HG03135 (cell line): ENCODE results near the gene RNGTT.
"Not testable (repeated sequence)": the region's sequence is repeated elsewhere in the genome, so short reads cannot be mapped to it uniquely, and the experiment has no call there.

Experiments
- ATAC-seq: cut with Tn5 transposase; IDR thresholded peaks from one replicate; pipeline ENCODE4 v1.9.1; 2021; ENCODE audit warnings: mild to moderate bottlenecking, moderate library complexity; ENCODE audit not compliant: unreplicated experiment

The RNGTT gene

DNA sequence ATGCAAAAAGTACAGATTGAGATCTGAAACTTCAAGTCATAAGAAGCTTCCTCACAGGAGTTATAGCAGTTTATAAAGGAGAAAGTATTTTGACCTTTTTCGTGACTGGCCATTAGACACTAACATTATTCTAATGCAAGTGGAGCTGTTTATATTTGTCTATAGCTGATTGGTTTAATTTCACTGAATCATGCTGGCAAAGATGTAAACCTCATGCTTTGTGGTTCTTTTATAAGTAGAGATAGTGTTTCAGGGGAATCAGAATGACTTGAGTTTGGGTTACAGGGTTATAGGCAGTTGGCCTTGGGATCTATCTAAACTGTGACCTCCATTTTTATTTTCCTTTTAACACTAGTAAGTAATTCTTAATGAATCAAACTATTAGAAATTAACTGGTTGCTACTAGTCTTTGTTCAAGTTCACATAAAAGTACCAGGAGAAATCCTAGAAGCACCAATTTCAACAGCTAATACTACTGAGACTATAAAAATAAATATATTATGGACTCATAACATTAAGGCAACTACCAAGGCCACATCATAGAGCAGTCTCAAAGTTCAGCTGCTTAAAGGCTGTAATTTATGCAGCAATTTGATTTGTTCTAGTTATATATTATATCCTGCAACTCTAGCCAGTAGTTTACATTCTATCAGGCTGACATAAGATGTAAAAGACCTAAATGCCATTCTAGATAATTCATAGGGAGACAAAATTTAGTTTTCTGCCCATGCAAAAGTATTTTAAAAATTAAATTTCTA, 94.0 kb downstream of the RNGTT start:
- no peak for ATAC-seq

DNA sequence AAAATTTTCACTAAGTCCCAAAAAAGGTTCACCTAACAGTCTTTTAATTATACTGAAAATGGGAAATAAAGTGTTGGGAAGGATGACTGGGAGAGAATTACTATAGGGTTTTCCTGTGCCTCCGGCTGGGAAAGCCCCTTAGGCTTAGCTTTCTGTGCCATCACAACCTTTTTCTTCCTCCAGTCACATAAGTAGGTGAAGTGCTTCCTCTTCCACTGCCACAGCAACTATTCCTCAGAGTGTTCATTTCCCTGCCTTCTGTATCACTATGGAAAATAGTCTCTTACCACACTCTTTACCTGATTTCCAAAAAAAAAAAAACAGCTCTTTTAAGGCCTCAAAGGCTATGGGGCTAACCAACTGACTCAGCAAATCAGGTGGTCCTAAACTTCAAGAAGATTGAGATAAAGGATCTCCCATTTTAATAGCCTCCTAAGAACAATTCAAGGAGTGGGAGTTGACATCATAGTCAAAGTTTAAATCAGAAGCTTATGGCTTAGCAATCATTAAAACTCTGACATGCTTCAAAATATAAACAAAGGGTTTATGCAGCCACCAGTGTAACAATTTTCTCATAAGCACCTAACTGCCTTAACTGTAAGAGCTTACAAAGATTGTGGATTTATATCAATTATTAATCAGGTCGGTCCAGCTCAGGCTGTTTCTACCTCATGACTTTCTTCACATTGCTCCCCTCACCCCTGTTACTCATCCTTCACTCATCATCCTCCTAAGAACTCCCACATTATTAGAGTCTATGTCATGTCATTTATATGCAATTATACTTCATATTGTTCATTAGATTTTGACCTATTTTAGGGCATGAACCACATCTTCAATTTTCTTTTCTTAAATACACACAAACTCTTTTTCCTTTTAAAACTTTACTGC, 95.3 kb downstream of the RNGTT start:
- ATAC-seq, result no peak

DNA sequence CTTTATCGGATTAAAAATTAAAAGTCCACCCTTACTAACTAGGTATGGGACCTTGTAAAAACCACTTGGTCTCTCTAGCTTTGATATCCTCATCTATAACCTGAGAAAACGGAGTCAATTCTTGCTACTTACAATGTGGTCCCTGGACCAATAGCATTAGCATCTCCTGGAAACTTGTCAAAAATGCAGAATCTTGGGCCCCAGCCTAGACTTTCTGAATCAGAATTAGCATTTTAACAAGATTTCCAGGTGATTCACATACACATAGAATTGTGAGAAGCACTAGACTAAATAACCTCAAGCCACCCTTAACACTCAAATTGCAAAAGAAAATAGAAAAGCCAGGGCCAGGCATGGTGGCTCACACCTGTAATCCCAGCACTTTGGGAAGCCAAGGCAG, 96.6 kb downstream of the RNGTT start:
- ATAC-seq, result no peak

DNA sequence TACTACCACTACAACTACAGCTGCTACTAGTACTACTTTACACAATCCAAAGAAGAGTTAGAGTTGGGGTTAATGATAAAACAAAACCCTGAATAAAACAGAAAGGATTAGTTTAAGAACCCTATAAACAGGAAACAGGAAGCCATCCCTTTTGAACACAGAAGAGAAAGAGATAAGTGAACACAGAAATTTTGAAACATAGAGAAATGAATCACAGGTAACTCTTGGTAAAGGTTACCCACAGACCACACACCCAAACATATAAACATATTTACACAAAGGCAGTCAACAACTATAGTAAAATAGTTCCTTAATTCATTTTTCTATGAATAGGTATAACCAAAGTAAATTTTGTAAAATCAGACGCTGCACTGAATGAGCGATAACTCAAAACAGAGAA, 98.1 kb downstream of the RNGTT start:
- no peak for ATAC-seq

DNA sequence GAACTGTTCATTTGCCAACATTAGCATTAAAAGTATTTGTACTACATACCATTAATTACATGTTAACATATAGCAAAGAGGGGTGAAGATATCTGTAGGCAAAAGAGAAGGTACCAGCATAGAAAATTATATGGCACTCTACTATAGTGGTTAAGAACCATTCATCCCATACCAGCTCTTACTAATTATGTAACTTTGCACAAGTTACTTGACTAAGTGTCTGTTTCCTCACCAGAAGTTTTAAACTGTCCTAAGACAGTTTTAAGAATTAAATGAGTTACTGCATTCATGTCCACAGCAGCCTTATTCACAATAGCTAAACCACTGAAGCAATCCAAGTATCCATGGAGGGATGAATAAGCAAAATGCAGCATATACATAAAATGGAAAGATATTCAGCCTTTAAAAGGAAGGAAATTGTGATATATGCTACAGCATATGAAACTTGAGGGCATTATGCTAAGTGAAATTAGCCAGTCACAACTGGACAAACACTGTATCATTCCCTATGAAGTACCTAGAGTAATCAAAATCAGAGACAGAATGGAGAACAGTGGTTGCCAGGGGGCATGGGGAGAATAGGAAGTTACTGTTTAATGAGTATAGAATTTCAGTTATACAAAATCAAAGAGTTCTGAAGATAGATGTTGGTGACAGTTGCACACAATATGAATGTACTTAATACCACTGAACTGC, 98.9 kb downstream of the RNGTT start:
- ATAC-seq, result no peak

DNA sequence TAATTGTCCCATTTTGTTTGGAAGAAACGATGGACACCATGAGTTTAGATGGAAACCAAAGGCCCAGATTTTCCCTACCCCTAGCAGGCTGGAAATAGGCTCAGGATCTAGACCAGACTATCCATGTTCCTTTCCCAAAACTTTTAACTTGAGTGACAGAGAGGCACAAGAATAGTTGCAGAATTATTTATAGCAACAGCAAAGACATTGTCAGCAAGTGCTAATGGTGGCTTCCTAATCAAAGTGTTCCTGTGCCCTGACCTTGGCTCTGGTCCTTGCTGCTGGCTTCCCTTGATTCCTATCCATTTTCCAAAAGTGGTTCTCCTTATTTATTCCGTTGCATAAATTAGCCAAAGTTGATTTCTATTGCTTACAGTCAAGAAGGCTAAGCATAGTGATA, 103.1 kb downstream of the RNGTT start:
- ATAC-seq, result no peak

DNA sequence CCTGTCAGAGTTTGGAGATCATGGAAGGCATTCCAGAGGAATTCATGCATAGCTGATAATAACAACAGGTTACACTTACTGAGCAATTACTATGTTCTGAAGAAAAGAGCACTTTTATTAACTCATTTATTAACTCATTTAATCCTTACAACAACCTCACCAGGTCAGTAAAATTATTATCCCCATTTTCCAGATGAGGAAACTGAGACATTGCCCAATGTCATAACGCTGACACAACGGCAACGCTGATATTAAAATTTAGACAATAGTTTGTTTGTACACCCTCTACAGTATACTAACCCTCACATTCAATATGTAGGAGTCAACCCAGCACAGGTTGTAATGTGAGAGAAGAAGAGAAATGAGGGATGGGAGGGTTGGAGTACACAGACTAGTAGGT, 105.0 kb downstream of the RNGTT start:
- no peak for ATAC-seq

DNA sequence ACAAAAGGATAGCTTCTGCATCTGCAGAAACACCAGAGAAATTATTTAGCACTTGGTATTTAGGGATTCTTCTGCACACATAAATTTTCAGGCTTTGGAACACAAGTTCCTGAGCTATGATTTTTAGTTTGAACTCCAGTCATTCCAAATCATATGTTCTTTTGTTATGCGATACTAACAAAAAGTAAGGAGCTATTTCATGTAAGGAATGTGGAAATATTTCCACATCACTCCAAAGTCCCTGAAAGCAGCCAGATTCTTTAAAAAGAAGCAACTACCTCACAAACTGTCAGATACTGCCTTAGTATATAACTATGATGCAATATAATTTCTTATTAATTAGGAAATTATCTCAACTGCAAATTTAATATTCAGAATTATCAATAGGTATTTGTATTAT, 106.9 kb downstream of the RNGTT start:
- ATAC-seq, result no peak

DNA sequence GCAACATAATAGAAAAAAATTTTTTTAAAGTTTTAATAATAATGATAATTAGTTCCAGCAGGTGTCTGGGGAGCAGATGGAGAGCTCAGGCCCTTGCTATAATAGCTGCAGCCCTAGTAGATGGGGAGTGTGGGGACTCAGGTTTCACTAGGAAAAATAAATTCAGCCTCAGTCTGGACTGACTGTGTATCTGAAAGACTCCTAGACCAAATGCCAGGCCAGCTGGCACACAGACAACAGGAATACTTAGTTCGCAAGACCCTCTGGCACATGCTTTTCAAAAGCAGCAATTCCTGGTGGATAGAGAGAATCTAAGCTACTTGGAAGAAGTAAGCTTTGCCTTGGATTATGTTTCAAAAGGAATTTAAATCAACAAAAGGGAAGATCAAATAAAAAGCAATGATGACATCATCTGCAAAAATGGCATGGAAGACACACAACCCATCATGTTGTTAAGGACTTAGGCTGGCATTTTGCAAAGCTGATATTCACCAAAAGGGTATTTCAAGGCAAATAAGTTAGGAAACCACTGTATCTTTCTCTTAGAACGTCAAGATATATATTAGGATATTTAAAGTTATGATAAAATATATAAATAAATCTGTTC, 107.8 kb downstream of the RNGTT start:
- ATAC-seq, result no peak

DNA sequence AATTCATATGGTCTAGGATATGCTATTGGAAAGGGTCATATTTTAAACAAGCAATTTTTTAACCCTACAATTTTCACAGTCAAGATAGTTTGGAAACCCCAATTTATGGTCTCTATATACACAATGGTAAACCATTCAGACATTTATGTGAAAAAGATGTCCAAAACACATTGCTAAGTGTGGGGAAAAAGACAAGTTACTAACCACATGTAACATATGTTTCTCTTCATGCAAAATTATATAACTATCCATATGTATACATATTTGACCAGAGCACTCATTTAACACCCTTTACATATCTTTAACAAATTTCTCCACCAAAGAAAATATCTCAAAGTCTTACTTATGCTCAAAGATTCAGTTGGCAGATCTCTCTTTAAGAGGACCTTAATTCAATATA, 110.6 kb downstream of the RNGTT start:
- no peak for ATAC-seq

DNA sequence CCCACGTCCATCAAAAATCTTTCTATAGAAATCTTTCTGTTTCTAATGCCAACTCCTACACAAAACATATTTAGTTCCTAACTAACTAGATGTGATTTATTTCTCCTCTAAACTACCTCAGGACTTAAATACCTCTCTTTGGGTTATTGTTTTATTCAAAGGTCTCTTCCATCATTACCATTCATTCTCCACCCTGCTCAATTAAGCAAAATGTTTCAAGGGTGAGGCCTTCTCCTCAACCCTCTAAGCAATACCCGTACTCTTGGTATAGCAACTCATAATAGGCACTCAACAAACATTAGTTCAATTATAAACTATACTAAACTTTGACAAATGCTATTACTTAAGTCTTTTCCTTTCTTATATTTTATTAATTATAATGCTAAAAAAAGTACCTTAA, 111.4 kb downstream of the RNGTT start:
- ATAC-seq, result no peak

DNA sequence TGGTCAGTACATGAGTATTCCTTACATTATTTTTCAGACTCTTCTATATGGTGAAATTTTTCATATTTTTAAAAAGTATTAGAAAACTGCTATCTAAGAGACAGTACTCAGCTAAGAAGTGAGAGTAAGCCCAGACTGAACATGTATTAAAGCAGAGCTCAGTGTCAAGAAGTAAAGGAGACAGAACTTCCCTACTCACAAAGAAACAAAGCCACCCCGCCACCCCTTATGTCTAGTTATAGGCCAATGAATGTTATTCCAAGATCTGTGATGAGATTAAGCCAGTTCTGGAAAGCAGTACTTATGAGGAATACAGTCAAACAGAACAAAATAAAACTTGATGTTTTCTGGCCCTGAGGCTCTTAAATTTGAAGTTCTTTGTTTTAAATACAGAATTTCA, 114.5 kb downstream of the RNGTT start:
- ATAC-seq, result no peak

DNA sequence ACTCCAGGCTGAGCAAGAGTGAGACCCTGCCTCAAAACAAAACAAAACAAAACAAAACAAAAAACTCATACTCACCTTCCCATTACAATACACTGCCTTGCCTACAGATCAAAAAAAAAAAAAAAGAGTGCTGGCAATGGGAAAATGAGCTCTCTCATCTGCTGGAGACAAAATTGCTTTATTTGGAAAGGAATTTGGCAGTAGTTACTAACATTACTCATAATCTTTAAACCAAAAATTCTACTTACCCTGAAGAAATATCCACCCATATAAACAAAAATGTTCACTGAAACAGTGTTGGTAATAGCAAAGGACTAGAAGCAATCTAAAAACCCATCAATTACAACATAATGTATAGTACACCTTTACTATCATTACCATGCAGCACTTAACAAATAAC, 120.4 kb downstream of the RNGTT start:
- ATAC-seq, result no peak

DNA sequence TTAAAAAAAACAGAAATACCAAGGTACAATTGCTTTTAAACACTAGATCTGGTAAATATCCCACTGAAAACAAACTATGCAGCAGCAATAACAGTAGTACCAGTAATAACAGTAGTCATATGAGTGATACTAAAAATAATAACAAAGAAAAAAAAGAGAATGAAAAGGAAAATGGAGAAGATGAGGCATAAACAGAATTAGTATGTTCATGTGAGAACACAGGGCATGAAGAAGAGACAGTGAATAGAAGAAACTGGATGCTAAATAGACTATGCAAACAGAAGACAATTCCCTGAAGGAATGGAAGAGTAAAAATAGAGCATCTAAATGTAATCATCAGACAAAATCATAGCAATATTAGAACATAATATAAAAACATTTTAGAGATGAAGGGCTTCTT, 121.1 kb downstream of the RNGTT start:
- no peak for ATAC-seq

DNA sequence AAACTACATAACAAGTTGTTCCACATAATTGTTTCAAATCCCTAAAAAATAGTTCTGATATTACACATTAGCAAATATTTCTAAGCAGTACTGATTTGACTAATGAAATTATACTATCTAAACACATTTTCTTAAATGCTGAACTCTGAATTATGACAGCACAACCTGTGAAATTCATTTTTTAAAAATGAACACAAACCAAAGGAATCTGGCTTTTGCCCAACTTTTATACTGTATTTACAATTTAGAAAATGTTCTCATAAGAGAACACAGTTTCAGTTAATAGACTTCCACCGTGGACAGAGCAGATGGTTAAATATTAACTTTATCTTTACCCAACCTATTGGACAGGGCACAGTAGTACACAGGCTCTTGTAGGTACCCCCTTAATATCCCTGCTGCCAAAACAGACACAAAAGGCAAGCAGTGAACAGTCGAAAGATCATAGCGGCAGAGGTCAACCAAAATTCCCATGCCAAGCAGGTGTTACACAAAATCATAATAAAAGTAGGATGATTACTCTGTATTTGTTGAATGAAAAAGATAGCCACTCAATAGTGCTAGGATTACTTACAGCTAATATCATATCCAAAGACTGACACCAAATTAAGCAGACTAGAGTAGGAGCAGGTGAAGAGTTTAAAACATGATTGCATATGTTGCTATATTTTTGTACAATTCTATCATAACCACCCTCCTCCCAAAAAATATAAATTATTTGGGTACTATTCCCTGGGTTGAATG, 122.5 kb downstream of the RNGTT start:
- no peak for ATAC-seq

DNA sequence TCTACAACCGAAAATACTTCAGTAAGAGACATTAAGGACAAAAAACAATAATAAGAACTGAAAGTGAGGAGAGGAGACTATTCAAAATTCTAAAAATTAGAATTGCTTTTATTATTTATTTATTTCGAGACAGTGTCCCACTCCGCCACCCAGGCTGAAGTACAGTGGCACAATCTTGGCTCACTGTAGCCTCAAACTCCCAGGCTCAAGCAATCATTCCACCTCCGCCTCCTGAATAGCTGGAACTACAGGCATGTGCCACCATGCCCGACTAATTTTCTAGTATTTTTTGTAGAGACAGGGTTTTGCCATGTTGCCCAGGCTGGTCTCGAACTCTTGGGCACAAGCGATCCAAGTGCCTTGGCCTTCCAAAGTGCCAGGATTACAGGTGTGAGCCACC, 123.1 kb downstream of the RNGTT start:
- ATAC-seq, result no peak

DNA sequence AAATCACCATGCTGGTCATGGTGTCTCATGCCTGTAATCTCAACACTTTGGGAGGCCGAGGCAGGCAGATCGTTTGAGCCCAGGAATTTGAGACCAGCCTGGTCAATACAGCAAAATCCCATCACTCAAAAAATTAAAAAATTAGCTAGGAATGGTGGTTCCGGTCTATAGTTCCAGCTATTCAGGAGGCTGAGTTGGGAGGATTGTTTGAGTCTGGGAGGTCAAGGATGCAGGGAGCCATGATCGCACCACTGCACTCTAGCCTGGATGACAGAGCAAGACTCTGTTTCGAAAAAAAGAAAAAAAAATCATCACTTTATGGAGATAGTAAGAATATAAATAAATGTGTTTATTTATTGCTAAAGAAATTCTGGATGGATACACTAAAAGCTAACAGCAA, 124.1 kb downstream of the RNGTT start:
- no peak for ATAC-seq

DNA sequence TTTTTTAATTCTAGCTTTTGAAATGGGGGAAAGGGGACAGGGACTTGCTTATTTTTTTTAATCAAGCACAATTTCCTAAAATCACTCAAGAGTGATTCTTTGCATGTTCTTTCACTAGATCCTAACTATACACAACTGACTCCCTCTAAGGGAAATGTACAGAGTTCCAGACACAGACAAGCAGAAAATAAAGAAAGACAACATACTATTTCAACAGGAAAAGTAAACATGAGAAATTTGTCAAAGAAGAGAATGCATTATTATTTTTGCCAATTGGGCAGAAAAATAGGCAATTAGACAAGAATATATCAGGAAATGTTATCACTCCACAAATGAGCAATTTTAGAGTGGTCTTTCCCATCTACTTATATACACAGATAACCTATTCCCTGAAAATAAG, 128.2 kb downstream of the RNGTT start:
- ATAC-seq, result no peak

DNA sequence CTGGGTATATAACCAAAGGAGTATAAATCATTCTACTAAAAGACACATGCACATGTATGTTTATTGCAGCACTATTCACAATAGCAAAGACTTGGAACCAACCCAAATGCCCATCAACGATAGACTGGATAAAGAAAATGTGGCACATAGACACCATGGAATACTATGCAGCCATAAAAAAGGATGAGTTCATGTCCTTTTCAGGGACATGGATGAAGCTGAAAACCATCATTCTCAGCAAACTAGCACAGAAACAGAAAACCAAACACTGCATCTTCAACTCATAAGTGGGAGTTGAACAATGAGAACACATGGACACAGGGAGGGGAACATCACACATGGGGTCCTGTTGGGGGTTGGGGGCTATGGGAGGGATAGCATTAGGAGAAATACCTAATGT, 130.3 kb downstream of the RNGTT start:
- not testable (repeated sequence) for ATAC-seq

DNA sequence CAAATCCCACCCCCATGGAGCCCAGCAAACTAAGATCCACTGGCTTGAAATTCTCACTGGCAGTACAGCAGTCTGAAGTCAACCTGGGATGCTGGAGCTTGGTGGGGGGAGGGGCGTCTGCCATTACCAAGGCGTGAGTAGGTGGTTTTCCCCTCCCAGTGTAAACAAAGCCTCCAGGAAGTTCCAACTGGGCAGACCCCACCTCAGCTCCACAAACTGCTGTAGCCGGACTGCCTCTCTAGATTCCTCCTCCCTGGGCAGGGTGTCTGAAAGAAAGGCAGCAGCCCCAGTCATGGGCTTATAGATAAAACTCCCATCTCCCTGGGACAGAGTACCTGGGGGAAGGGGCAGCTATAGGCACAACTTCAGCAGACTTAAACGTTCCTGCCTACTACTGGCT, 135.8 kb downstream of the RNGTT start:
- not testable (repeated sequence) for ATAC-seq

DNA sequence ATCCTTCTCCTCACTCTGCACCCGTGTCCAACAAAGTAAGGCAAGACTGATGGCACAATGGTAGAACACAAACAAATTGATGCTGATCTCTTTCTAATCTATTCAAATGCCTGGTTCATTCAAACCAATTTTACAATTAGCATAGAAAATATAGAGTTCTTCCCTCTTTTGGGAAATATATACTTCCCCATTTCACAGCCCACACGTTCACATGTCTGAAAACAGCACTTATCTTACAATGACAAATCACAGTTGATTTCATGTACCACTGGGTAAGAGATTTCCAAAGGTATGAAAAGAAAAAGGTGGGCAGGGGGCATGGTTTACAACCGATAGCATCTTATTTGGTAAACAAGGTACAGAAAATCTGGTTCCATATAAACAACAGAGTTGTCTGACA, 137.6 kb downstream of the RNGTT start:
- no peak for ATAC-seq
